ENCODE data around the gene LGR4.

GRCh38 chr11:27403195-27403594 lies 69.4 kb downstream of the LGR4 start:
- no peak for TF ChIP-seq CTCF (IDR thresholded peaks at IDR 0.05)
- TF ChIP-seq POLR2A (IDR thresholded peaks at IDR 0.05): no peak

Data from tibial nerve (tissue), 3 donors.